Fibroblast of lung (primary cell): ENCODE data around the gene SPI1. TPM values are rescaled to one million over a fixed set of nuclear protein-coding genes. Genes with fewer than 3 reads are reported as not detected.

Experiments
- DNase-seq, 2 donors: peaks; one replicate each; pipeline versions ENCODE4 v3.0.0 to v3.0.0-alpha.2; 2010; ENCODE audit warnings: low read depth in 2 of 2
- H2AFZ ChIP-seq: 2 replicates; pipeline ENCODE4 v1.5.1; 2012; ENCODE audit warnings: low read length, control low read depth, inconsistent platforms
- H3K27ac ChIP-seq: 2 replicates; pipeline ENCODE4 v1.5.1; 2011; ENCODE audit warnings: low read length, control low read depth; ENCODE audit not compliant: insufficient read depth
- H3K27me3 ChIP-seq: 2 replicates; pipeline ENCODE4 v1.5.1; 2011; ENCODE audit warnings: mild to moderate bottlenecking, low read length; ENCODE audit not compliant: control insufficient read depth, insufficient read depth
- H3K36me3 ChIP-seq: 2 replicates; pipeline ENCODE4 v1.5.1; 2011; ENCODE audit warnings: low read length; ENCODE audit not compliant: control insufficient read depth, insufficient read depth
- H3K4me1 ChIP-seq: 2 replicates; pipeline ENCODE4 v1.5.1; 2011; ENCODE audit warnings: low read length; ENCODE audit not compliant: control insufficient read depth, insufficient read depth; ENCODE audit errors: extremely low read depth
- H3K4me2 ChIP-seq: 2 replicates; pipeline ENCODE4 v1.5.1; 2011; ENCODE audit warnings: low read length, control low read depth; ENCODE audit not compliant: insufficient read depth; ENCODE audit errors: extremely low read depth
- H3K4me3 ChIP-seq, 4 experiments: fragments of 200-600 bp in 1 of 4; sonication (generic) in 1 of 4; replicated peaks in 1 of 4; 2 replicates each; pipeline ENCODE4 v1.5.1; 2011 to 2016; ENCODE audit warnings: low read length in 4 of 4, low read depth in 3 of 4, mild to moderate bottlenecking in 3 of 4, control low read depth in 2 of 4, inconsistent platforms in 1 of 4, mixed read lengths in 1 of 4; ENCODE audit not compliant: insufficient read depth in 1 of 4; ENCODE audit errors: control extremely low read depth in 1 of 4
- H3K79me2 ChIP-seq: 2 replicates; pipeline ENCODE4 v1.5.1; 2012; ENCODE audit warnings: mild to moderate bottlenecking, low read length, inconsistent platforms; ENCODE audit not compliant: control insufficient read depth, insufficient read depth
- H3K9ac ChIP-seq: 2 replicates; pipeline ENCODE4 v1.5.1; 2011; ENCODE audit warnings: mild to moderate bottlenecking, low read length, control low read depth; ENCODE audit not compliant: insufficient read depth
- H3K9me3 ChIP-seq: 2 replicates; pipeline ENCODE4 v1.5.1; 2012; ENCODE audit warnings: low read depth, low read length; ENCODE audit not compliant: control insufficient read depth, insufficient read depth
- H4K20me1 ChIP-seq: 2 replicates; pipeline ENCODE4 v1.5.1; 2011; ENCODE audit warnings: low read length; ENCODE audit not compliant: control insufficient read depth, insufficient read depth; ENCODE audit errors: extremely low read depth
- CTCF ChIP-seq, 2 donors: IDR thresholded peaks in 1 of 2; conservative IDR thresholded peaks in 1 of 2; 1 replicate in 1 of 2; 2 replicates in 1 of 2; pipeline ENCODE4 v1.5.1; 2011 to 2012; ENCODE audit warnings: low read length in 2 of 2, control low read depth in 1 of 2, inconsistent platforms in 1 of 2, low read depth in 1 of 2, mild to moderate bottlenecking in 1 of 2
- EZH2 ChIP-seq: IDR thresholded peaks from 2 replicates; pipeline ENCODE4 v1.5.1; 2012; ENCODE audit warnings: low read length, control low read depth, mild to moderate bottlenecking; ENCODE audit errors: missing control alignments
- polyA plus RNA-seq, 2 donors: library from polyadenylated mRNA; depleted of rRNA in 1 of 2; stranded (reverse) in 1 of 2; unstranded in 1 of 2; fragments of >200 nt; gene quantifications; 2 replicates each; pipeline ENCODE4 v1.2.1, GENCODE V29; 2011 to 2012; ENCODE audit warnings: missing spikeins in 1 of 2
- total RNA-seq: library from RNA; depleted of rRNA; stranded (reverse); fragments of >200 nt; gene quantifications from 2 replicates; pipeline ENCODE4 v1.2.1, GENCODE V29; 2014

SPI1 gene
- total and polyA plus RNA-seq, 2 donors (not counting 1 experiment from before 2014, with no cell fraction given) = not detected

GRCh38 chr11:47378836-47379170 is 456 bp upstream of the SPI1 start:
- no peak for TF ChIP-seq CTCF (conservative IDR thresholded peaks at IDR 0.05 in 1 of 2, IDR thresholded peaks at IDR 0.05 in 1 of 2; ENCODE audit: low read depth in 1 of 2, low read length in 2 of 2)
- TF ChIP-seq EZH2 = no peak
- H3K27me3 ChIP-seq = no peaks in the 10 kb centered on the region
- no peaks in the 10 kb centered on the region for H4K20me1 ChIP-seq
- no peaks in the 10 kb centered on the region for H3K4me1 ChIP-seq
- H3K9me3 ChIP-seq = no peaks in the 10 kb centered on the region
- H3K4me2 ChIP-seq = no peak overlapping the region
- no peak overlapping the region for H2AFZ ChIP-seq
- H3K4me3 ChIP-seq = no peak overlapping the region
- H3K9ac ChIP-seq = no peak overlapping the region
- H3K79me2 ChIP-seq = no peaks in the 10 kb centered on the region
- H3K27ac ChIP-seq = no peak overlapping the region
- DNase-seq = no peak
- no peaks in the 10 kb centered on the region for H3K36me3 ChIP-seq

DNA sequence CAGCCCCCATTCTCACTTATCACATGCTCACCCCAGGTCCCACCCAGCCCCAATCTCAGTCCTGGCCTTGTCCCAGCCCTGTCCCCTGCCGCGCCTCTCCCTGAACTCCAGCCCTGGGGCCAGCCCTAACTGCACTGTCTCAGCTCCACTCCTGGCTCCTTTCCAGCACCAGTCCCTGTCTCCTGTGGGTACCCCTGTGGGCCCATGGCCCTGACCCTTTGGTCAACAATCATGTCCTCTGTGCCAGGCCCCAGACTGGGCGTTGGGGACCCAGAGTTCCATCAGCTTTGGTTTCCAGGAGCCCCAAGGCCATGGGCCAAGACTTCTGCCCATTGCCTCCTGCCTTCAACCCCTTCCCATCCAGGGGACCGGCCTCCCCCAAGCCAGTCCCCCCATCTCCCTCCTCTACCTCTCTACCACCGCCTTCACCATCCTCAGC is 757 bp downstream of the SPI1 start:
- no peak for TF ChIP-seq EZH2
- TF ChIP-seq CTCF (conservative IDR thresholded peaks at IDR 0.05 in 1 of 2, IDR thresholded peaks at IDR 0.05 in 1 of 2; ENCODE audit: low read depth in 1 of 2, low read length in 2 of 2) = no peak
- no peaks in the 10 kb centered on the region for H3K36me3 ChIP-seq
- H3K27me3 ChIP-seq = no peaks in the 10 kb centered on the region
- no peak overlapping the region for H3K9ac ChIP-seq
- no peak overlapping the region for H3K4me3 ChIP-seq
- no peak overlapping the region for H3K27ac ChIP-seq
- no peaks in the 10 kb centered on the region for H3K4me1 ChIP-seq
- H3K79me2 ChIP-seq = no peaks in the 10 kb centered on the region
- no peaks in the 10 kb centered on the region for H4K20me1 ChIP-seq
- no peaks in the 10 kb centered on the region for H3K9me3 ChIP-seq
- no peak overlapping the region for H3K4me2 ChIP-seq
- no peak for DNase-seq
- no peak overlapping the region for H2AFZ ChIP-seq

DNA sequence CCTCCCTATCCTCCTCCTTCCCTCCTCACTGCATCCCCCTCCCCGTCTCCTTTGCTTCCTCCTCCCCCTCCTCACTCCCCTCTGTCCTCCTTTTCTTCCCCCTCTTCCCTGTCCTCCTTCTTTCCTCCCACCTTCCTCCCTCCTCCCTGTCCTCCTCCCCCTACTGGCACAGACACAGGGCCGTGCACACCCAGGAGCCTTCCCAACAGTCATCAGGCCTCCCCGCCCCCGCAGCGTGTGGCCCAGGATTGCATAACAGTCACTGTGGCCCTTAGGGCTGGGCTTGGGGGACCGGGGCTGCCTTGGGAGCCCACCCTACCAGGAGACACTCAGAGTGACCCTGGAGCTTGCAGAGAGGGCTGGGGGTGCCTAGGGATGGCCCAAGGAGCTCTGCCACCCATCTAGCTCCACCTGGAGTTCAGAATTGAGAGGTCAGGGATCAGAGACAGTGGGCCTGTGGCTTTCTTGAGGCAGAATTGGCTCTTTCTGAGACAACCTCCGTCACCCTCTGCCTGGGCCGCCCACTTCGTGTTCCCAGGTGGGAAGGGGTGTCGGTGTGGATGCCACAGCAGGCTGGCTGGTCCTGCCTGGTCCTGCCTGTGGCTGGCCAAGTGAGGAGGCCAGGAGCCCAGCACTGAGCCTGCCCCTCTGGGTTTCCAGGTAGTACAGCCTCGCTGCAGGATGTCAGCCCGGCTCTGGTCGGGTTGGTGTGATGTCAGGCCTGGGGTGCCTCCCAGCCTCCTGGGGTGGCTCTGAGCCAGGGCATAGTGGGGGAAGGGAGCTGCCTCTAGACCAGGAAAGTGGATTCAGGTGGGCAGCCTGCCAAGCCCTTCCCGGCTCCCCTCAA is 1.6 kb downstream of the SPI1 start:
- Histone ChIP-seq H3K9ac (no peak overlapping the region), H4K20me1 (no peaks in the 10 kb centered on the region), H3K4me2 (no peak overlapping the region), H3K27me3 (no peaks in the 10 kb centered on the region), H3K27ac (no peak overlapping the region), H3K36me3 (no peaks in the 10 kb centered on the region), H3K4me1 (no peaks in the 10 kb centered on the region), H2AFZ (no peak overlapping the region), H3K9me3 (no peaks in the 10 kb centered on the region), H3K4me3 (no peak overlapping the region), H3K79me2 (no peaks in the 10 kb centered on the region)
- TF ChIP-seq EZH2 = no peak
- no peak for TF ChIP-seq CTCF (conservative IDR thresholded peaks at IDR 0.05 in 1 of 2, IDR thresholded peaks at IDR 0.05 in 1 of 2; ENCODE audit: low read depth in 1 of 2, low read length in 2 of 2)
- DNase-seq = no peak
